SK-MEL-5 (cell line): ENCODE measurements around the gene CELSR3. TPM values are rescaled to one million over a fixed set of nuclear protein-coding genes. Genes with fewer than 3 reads are reported as not detected.

Source experiments
- DNase-seq: peaks from one replicate; pipeline ENCODE4 v3.0.0-alpha.2; 2016; ENCODE audit warnings: low read depth, low spot score
- in situ Hi-C: cut with HindIII; loops from 2 replicates; pipeline ENCODE4 v1.10.0; 2016; ENCODE audit warnings: low sequenced_read_pairs, high pct_unique_total_duplicates, low pct_unique_long_range_greater_than_20kb
- total RNA-seq: library from RNA; depleted of rRNA; stranded (reverse); fragments of >200 nt; shearing (Covaris generic); gene quantifications from 2 replicates; pipeline ENCODE4 v1.2.3, GENCODE V29; 2014

CELSR3 gene
- total RNA-seq, 1 experiment from 2014 or later: 3.2 TPM

DNA sequence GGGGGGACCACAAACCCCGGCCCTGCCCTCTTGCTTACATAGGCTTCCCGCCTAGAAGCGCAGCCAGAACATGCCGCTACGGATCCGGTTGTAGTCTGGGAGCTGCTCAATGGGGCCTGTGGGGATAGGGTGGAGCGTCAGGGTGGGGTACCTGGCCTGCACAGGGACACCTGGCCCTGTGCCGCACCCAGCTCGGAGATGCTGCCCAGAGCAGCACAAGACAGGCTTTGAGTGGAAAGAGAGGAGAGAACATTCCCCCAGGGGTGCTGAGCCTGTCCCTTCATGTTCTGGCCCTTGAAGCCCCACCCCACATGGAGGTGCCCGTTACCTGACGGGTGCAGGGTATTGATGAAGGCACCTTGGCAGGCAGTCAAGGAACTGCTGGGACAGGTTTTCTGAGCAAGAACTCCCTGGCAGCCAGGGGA is 63.6 kb downstream of the CELSR3 start:
- in situ Hi-C loops: no loop called here
- DNase-seq: no peak

DNA sequence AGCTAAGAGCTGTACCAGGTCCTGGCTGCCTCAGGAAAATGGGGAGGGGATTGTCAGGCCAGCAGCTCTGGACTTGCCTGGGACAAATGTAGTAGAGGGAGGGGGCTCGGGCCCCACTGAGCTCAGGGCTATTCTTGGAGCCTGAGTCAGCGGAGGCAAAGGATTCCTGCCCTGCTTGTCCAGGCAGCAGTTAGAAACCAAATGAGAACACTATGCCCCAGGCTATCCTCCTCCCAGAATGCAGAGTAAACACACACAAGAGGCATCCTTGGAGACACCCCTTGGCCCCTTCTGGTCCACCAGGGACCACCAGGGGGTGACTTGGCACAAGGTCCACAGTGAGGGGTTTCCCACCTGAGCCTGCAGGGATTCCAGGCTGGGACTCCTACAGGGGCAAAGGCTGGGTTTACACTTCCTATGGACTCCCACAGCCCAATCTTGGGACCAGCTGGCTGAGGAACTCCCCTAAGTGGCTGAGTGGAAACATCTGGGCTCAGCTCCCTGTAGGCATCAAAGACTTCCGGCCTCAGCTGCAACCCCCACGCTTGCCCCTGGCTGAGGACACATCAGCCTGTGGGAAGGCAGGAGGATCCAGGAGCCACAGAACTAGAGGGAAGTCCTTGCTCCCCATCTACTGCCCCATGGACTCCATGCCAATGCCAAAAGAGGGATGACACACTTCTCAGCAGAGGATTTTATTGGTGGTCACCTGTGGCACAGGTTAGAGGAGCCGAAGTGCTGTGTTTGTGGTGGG is 64.2 kb downstream of the CELSR3 start:
- in situ Hi-C loops: no loop called here
- DNase-seq: no peak

DNA sequence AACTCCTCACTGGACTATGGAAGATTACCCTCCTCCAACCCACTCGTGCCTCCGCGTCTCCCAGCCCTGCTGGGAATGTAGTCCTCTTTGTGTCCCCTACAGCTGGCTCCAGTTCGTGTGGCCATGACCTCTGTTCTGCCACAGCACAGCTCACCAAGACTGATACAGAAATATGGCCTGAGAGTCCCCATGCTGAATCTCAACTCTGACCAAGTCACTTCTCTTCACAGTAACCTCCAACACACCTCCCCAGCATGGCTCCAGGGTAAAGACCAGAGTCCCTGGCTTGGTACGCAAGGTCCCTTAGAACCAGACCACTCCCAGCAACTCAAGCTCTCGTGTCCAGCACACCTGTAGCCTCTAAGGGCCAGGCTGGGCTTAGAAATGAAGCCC is 65.3 kb downstream of the CELSR3 start:
- no peak for DNase-seq
- in situ Hi-C loops: no loop called here

DNA sequence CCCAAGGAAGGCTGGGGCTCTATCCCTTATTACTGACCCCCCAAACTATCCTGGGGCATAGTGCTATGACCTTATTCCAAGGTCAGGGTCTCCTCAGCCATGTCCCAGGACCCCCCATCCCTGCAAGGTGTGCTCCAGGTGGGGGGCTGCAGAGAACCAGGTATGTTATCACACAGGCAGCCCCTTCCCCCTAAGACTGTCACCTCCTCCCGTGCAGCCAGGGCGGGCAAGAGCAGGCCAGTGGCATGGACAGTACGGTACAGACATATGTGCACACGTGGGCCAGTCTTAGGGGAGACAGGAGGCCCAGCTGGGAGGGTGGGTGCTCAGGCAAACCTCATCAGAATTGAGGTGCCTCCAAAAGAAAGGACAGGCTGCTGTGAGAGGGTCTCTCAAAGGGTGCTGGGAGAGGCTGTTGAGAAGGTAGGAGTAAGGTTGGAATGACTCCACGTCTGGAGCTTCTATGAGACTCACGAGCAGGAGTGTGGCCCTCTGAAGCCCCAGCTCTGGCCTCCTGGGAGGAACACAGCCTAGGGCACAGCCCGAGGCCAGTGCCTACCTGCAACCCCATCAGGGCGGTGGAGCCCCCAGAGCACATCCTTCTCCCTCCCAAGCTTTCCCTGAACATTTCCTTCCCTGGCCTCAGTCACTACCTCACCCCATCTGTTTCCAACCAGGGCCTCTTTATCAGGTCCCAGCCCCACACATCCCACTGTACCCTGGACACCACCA is 65.8 kb downstream of the CELSR3 start:
- no peak for DNase-seq
- in situ Hi-C loops: no loop called here

DNA sequence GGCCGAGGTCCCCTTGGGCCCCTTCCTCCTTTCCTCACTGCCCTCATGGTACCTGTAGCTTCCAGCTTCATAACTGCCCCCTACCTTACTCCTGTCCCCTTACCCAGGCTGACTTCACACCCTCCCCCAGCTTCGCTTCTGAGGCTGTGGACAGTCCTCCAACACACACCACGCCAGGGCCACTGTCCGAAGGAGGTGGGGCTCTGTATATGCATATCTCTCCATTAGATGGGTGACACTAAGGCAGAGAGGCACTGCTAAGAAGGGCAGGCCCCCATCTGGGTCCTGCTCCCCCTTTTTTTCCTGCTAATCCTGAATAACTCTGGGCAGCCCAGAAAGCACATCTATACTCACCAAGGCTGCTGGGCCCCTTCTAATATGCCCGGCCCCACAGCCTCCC is 66.5 kb downstream of the CELSR3 start:
- DNase-seq: no peak
- in situ Hi-C loops: no loop called here

DNA sequence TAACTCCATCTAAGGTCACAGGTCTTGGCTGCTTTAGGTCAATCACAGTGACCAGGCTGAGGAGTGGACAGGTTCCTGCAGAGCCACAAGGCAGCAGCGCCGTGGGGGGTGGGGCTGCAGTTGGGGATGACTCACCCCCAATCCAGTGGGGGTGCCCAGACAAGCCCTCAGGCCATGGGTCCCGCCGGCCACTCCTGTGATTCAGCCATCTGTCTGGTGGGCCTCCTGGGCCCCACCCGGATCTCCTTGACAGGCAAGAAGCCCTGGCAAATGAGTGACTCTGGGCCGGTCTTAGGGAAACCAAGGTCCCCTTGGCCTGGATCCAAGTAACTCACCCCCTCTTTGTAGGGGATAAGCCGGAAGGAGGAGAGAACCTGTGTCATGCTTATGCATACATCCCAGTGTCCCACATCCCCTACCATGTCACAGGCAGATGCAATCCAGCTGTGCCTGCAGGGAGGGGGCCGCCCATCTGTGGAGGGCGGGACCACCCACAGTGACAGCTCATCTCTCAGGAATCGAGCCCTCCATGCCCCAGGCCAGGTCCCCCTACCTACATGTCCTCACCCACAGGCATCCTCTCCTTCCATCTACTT is 67.1 kb downstream of the CELSR3 start:
- in situ Hi-C loops: no loop called here
- DNase-seq: no peak

DNA sequence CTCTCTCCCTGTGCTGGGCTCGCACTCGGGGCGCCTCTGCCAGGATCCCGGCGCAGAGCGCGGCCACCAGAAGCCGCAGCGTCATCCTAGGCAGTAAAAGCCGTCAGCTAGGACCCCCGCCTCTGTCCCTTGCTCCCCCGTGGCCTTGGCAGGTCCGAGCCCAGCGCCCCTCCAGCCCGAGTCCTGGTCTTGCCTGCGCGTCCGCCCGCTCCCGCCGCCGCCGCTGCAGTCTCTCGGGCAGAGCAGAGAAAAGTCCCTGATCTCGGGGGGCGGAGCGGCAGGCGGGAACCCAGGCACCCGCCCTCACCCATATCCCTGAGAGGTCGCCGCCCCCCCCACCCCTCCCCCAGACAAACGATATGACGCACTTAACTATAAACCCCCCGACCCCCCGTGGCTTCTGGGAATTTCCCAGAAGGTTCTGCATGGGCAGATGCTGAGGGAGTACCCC is 67.6 kb downstream of the CELSR3 start, which contains the start of gene COL7A1:
TSS of gene COL7A1 (minus strand) at position 255 of the 451 bp plus-strand sequence. CDS start at position 85, 170 bp downstream.
- in situ Hi-C loops: no loop called here
- no peak for DNase-seq

DNA sequence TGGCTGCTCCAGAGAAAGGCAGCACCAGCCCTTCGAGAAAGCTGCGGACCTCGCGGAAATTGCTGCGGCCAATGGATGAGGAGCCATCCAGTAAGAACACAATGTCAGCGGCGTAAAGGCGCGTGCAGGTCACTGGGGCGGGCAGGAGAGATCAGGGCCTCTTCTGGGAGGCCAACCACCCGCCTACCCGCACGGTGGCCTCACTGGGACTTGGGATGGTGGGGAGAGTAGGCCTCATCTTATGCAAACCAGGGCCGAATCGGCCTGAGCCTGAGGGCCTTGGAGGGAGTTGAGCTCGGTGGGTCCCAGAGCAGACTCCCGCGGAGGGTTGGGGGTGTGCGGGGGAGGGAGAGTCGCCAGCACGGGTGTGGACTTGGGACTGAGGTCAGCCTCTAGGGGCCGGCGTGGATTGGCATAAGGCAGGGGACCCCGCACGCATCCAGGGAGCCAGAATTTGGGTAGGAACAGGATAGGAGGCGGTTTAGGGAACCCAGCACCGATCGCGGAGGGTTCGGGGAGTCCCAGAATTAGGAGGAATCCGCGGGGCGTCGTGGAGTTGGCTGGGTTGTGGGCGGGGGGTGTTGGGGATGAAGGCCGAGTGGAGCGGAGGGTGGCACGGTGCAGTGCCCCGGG is 68.2 kb downstream of the CELSR3 start:
- in situ Hi-C loops: no loop called here
- DNase-seq: no peak

DNA sequence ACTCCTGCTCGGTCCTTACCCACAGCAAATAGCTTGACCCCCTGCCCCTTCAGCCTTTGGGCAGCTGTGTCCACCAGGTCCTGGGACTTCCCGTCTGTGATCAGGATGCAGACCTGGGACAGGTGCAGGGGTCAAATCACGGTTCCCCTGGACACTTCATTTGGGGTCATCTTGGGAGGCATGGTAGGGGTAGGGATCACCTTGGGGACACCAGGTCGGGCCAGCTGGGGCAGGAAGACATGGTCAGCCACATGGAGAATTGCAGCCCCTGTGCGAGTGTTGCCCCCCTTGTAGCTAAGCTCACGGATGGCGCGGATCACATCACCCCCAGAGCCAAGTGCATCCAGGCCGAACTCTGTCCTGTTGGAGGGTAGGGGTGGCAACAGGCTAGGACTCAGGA is 69.3 kb downstream of the CELSR3 start:
- in situ Hi-C loops: no loop called here
- no peak for DNase-seq

DNA sequence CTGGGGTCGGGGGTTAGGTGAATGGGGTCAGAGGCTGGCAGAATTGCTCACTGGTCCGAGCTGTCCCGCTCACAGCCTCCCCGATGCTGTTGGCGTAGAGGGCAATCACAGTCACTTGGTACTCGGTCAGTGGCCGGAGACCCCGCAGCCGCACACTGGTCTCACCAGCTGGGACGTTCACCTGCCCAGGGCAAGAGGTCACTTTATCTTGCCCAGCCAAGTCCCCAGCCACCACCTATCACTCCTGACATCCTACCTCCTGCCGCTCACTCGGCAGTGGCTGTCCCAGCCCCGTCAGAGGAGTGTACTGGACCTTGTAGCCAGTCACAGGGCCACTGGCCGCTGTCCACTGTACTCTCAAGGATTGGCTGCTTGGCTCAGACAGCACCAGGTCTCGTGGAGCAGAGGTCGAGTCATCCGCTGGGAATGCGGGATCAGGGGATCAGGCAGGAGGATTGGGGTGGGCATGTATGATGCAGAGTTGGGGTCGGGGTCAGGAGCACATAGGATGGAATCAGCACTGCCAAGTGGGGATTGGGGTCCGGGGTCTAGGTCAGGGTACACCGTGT is 70.1 kb downstream of the CELSR3 start:
- in situ Hi-C loops: no loop called here
- no peak for DNase-seq

DNA sequence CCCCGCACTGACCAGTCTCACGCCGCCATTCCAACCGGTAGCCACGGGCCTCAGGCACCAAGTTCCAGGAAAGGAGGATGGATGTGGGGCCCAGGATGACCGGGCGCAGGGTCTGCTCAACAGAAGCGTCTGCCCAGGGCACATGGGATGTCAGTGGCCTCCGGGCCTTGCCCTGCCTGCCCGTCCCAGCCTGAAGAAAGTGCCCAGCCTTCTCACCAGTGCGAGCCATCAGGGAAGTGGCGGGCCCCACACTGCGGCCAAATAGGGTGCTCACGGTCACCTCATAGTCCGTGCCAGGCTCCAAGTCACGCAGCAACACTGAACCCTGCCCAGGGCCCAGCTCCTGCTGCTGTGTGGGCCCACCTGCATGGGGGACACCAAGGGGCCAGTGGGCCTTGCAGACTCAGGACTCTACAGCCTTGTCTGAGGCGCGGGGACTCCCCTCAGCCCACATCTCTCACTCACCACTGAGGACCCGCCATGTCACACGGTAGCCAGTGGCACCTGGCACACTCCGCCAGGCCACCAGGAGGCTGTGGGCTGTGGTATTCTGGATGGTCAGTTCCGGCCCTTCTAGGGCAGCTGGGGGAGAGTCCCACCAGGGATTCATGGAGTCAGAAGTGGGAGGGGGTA is 70.7 kb downstream of the CELSR3 start:
- in situ Hi-C loops: no loop called here
- no peak for DNase-seq

DNA sequence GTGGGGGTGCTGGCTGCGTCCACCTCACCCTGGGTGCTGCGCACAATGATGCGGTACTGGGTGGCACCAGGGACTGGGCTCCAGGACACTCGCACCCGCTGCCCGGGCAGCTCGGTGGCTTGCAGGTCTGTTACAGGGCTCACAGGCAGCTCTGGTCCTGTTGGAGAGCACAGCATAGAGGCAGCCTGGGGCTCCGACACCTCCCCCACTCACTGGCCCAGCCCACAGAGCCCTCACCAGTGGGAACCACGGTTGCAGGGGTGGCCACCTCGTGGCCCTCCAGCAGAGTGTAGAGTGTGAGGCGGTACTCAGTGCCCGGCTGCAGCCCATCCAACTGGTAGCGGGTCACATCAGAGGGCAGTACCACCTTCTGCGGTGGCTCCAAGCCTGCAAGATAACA is 71.2 kb downstream of the CELSR3 start:
- in situ Hi-C loops: no loop called here
- no peak for DNase-seq

DNA sequence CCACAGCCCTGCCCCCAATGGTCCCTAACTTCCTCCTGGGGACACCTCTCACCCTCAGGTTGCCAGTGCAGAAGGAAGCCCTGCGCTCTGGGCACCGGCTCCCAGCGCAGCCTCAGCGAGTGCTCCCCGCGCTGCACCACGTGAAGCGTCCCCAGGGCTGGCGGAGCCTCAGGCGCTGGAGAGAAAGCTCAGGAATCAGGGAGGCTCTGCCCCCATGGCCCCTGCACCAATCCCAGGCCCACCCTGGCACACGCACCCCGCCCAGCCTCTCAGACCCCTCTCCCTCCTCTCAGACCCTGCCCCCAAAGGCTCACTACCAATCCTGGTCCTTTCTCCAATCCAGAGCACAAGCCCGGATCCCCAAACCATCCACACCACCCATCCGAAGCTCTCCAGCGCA is 74.5 kb downstream of the CELSR3 start:
- in situ Hi-C loops: no loop called here
- DNase-seq: no peak

DNA sequence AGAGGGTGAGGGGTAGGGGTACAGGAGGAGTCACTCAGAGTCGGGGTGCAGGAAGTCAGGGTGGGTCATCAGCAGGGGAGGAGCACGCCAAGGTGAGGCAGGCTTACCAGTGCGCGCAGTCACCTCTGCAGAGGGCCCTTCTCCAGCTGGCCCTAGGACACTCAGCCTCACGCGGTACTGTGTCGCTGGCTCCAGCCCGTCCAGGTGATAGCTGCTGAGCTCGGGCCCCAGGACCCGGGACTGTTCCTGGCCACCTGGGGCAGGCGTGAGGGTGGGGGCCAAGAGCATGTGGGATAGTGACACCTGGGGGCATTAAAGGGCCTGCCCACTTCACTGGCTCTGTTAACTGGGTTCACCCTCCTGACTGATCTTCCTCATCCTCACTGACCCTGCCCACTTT is 75.0 kb downstream of the CELSR3 start:
- no peak for DNase-seq
- in situ Hi-C loops: no loop called here
